Stomach (tissue), 9 donors: Measurements from ENCODE around the gene CHM. TPM values are rescaled to one million over a fixed set of nuclear protein-coding genes. Genes with fewer than 3 reads are reported as not detected.
"Not testable (repeated sequence)": the region's sequence is repeated elsewhere in the genome, so short reads cannot be mapped to it uniquely, and the experiment has no call there.

Experiments used
- DNase-seq, 2 donors: peaks; one replicate each; pipeline versions ENCODE4 v3.0.0 to v3.0.0-alpha.2; 2013 to 2019
- H3K27ac ChIP-seq, 5 donors: fragments of 200-600 bp in 4 of 5; sonication (generic) in 4 of 5; one replicate each; pipeline ENCODE4 v1.5.1; 2013 to 2019; ENCODE audit warnings: mild to moderate bottlenecking in 1 of 5, moderate library complexity in 1 of 5
- H3K27me3 ChIP-seq, 3 donors: fragments of 200-600 bp; sonication (generic); one replicate each; pipeline ENCODE4 v1.5.1; 2017 to 2019; ENCODE audit warnings: mixed run types in 1 of 3
- H3K36me3 ChIP-seq, 4 donors: fragments of 200-600 bp; sonication (generic); 1 replicate in 3 of 4; 2 replicates in 1 of 4; pipeline ENCODE4 v1.5.1; 2016 to 2019
- H3K4me1 ChIP-seq, 4 donors: fragments of 200-600 bp; sonication (generic); one replicate each; pipeline ENCODE4 v1.5.1; 2016 to 2019
- H3K4me3 ChIP-seq, 4 donors: fragments of 200-600 bp; sonication (generic) in 3 of 4; one replicate each; pipeline ENCODE4 v1.5.1; 2016 to 2019; ENCODE audit warnings: mild to moderate bottlenecking in 1 of 4
- H3K9me3 ChIP-seq, 4 donors: fragments of 200-600 bp; sonication (generic); one replicate each; pipeline ENCODE4 v1.5.1; 2016 to 2019
- EP300 ChIP-seq: sonication (generic); formaldehyde crosslinking; IDR thresholded peaks from one replicate; pipeline ENCODE4 v1.6.1; 2017; ENCODE audit warnings: antibody characterized with exemption
- POLR2A ChIP-seq, 4 donors: fragments of 450-650 bp; IDR thresholded peaks; one replicate each; pipeline ENCODE4 v1.6.1; 2016; ENCODE audit warnings: antibody characterized with exemption in 4 of 4, control low read depth in 2 of 4, mild to moderate bottlenecking in 1 of 4, moderate library complexity in 1 of 4
- POLR2AphosphoS5 ChIP-seq, 3 donors: sonication (generic); formaldehyde crosslinking; IDR thresholded peaks; one replicate each; pipeline ENCODE4 v1.6.1; 2016; ENCODE audit warnings: antibody characterized with exemption in 3 of 3
- whole genome bisulfite sequencing, 5 donors: extraction: QIAGEN DNeasy Blood & Tissue Kit in 3 of 5; methylation state at CpG; one replicate each; pipeline versions ENCODE4 v1.1.5 to v1.1.7; 2013 to 2018; 5-methylcytosine and 5-hydroxymethylcytosine counted together
- intact Hi-C: fragments of 100-400 bp; cut with DNase I; formaldehyde crosslinking; loops from one replicate; pipeline ENCODE4 v1.15.1; 2023; ENCODE audit warnings: low total_unique reads
- polyA plus RNA-seq, 3 donors: library from polyadenylated mRNA; stranded (reverse); fragments of 200-250 nt; gene quantifications; one replicate each; pipeline ENCODE4 v1.2.3, GENCODE V29; 2013
- total RNA-seq, 5 donors: library from RNA; depleted of rRNA; stranded (reverse); fragments of >200 nt; gene quantifications; one replicate each; pipeline versions ENCODE4 v1.1.0 to v1.2.3, GENCODE V29; 2014 to 2016
- TF ChIP-seq, protein P1 (sequence below), 7 experiments: fragments of 450-650 bp in 4 of 7; fragments of 200-600 bp in 3 of 7; sonication (generic) in 3 of 7; IDR thresholded peaks; one replicate each; pipeline ENCODE4 v1.5.1; 2016 to 2019; ENCODE audit warnings: antibody characterized with exemption in 7 of 7, control low read depth in 2 of 7, mild to moderate bottlenecking in 1 of 7
- donor health status: healthy with polysubstance abuse.
- donor health status: Bipolar disorder and iron deficiency.
- donor health status: healthy.

The CHM gene
- total and polyA plus RNA-seq, 8 donors: 0.58 to 31.0 (median 9.1) TPM

- no peak overlapping the region for H3K27ac ChIP-seq
- H3K36me3 ChIP-seq: peaks cover 0 to 16% (median 11%) of the 10 kb centered on the region in 4 donors
- TF ChIP-seq, protein P1, sequence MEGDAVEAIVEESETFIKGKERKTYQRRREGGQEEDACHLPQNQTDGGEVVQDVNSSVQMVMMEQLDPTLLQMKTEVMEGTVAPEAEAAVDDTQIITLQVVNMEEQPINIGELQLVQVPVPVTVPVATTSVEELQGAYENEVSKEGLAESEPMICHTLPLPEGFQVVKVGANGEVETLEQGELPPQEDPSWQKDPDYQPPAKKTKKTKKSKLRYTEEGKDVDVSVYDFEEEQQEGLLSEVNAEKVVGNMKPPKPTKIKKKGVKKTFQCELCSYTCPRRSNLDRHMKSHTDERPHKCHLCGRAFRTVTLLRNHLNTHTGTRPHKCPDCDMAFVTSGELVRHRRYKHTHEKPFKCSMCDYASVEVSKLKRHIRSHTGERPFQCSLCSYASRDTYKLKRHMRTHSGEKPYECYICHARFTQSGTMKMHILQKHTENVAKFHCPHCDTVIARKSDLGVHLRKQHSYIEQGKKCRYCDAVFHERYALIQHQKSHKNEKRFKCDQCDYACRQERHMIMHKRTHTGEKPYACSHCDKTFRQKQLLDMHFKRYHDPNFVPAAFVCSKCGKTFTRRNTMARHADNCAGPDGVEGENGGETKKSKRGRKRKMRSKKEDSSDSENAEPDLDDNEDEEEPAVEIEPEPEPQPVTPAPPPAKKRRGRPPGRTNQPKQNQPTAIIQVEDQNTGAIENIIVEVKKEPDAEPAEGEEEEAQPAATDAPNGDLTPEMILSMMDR (IDR thresholded peaks at IDR 0.05): no peak
- TF ChIP-seq POLR2AphosphoS5 (IDR thresholded peaks at IDR 0.05) (no peak), EP300 (no peak), POLR2A (IDR thresholded peaks at IDR 0.05) (no peak)
- intact Hi-C loops: no loop called here
- peaks cover 0 to 18% (median 11%) of the 10 kb centered on the region in 4 donors for H3K9me3 ChIP-seq
- no peak overlapping the region for H3K4me3 ChIP-seq
- no peak for DNase-seq
- 53 to 100% (median 74%) methylated on average over 1 of the region's 1 CpG for WGBS, 5 donors
- no peaks in the 10 kb centered on the region for H3K4me1 ChIP-seq
- H3K27me3 ChIP-seq: no peaks in the 10 kb centered on the region
Measured at GRCh38 chrX:85941275-85941674, 106.1 kb downstream of the CHM start.

DNA sequence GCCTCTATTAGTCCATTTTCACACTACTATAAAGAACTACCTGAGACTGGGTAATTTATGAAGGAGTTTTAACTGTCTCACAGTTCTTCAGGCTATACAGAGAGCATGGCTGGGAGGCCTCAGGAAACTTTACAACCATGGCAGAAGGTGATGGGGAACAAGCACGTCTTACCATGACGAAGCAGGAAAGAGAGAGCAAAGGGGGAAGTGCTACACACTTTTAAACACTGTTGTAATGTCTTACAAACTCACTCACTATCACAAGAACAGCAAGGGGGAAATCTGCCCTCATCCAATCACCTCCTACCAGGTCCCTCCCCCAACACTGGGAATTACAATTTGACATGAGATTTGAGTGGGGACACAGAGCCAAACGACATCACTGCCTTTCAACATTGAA lies 107.4 kb downstream of the CHM start:
- WGBS, 5 donors: 74 to 96% (median 82%) methylated on average over 3 of the region's 3 CpGs
- intact Hi-C loops: not testable (repeated sequence)

DNA sequence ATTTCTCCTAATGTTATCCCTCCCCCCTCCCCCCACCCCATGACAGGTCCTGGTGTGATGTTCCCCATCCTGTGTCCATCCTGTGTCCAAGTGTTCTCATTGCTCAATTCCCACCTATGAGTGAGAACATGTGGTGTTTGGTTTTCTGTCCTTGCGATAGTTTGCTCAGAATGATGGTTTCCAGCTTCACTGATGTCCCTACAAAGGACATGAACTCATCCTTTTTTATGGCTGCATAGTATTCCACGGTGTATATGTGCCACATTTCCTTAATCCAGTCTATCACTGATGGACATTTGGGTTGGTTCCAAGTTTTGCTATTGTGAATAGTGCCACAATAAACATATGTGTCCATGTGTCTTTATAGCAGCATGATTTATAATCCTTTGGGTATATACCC lies 113.0 kb downstream of the CHM start:
- DNase-seq, H3K4me3 ChIP-seq, H3K27ac ChIP-seq, intact Hi-C loops, H3K4me1 ChIP-seq, H3K27me3 ChIP-seq, H3K36me3 ChIP-seq, H3K9me3 ChIP-seq: not testable (repeated sequence)
- WGBS, 5 donors: 82 to 100% (median 97%) methylated on average over 1 to 2 of the region's 2 CpGs

More for the DNA sequence above, 107.4 kb downstream of the CHM start:
- H3K4me3 ChIP-seq, H3K9me3 ChIP-seq, H3K27ac ChIP-seq, H3K36me3 ChIP-seq, H3K27me3 ChIP-seq, DNase-seq, H3K4me1 ChIP-seq: not testable (repeated sequence)

DNA sequence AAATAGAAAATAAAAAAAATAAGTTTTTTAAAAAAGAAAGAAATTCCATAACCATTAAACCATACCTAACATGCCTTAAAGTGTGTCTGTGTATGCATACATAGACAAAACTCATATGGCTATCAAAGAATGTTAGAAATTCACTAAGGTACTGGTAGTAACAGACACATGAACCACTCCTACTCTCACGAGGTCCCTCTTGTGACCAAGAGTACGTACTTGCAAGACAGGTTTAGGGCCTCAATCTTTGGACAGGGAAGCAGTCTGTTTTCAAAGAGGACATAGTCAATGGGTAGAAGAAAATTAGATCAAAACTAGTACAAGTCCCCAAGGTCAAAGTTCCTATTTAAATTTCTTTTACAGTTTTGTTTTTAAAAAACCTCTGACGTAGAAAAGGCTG lies 117.3 kb downstream of the CHM start:
- Histone ChIP-seq H3K36me3 (peaks cover 0 to 3% (median 0%) of the 10 kb centered on the region in 4 donors), H3K9me3 (no peaks in the 10 kb centered on the region), H3K4me3 (no peak overlapping the region), H3K27me3 (no peaks in the 10 kb centered on the region), H3K4me1 (no peaks in the 10 kb centered on the region), H3K27ac (no peak overlapping the region)
- TF ChIP-seq POLR2AphosphoS5 (IDR thresholded peaks at IDR 0.05) (no peak), EP300 (no peak), POLR2A (IDR thresholded peaks at IDR 0.05) (no peak)
- TF ChIP-seq, protein P1 (IDR thresholded peaks at IDR 0.05): no peak
- intact Hi-C loops: no loop called here
- DNase-seq: peak in 1 of 2 donors; percentile 20
- WGBS, 5 donors: 64 to 86% (median 70%) methylated on average over 3 of the region's 3 CpGs

GRCh38 chrX:85928606-85929005 lies 118.8 kb downstream of the CHM start:
- no peaks in the 10 kb centered on the region for H3K36me3 ChIP-seq
- no peaks in the 10 kb centered on the region for H3K9me3 ChIP-seq
- TF ChIP-seq POLR2AphosphoS5 (IDR thresholded peaks at IDR 0.05) (no peak), EP300 (no peak), POLR2A (IDR thresholded peaks at IDR 0.05) (no peak)
- TF ChIP-seq, protein P1 (IDR thresholded peaks at IDR 0.05): no peak
- H3K4me3 ChIP-seq: no peak overlapping the region
- WGBS, 5 donors: 28 to 62% (median 45%) methylated on average over 1 of the region's 1 CpG
- no peak for DNase-seq
- no peaks in the 10 kb centered on the region for H3K27me3 ChIP-seq
- no peaks in the 10 kb centered on the region for H3K4me1 ChIP-seq
- intact Hi-C loops: no loop called here
- H3K27ac ChIP-seq: no peak overlapping the region
